Skin epidermis (tissue), 12 donors: Measurements from ENCODE around the gene LCP2.

Experiments
- H3K27ac ChIP-seq, 21 experiments: fragments of 200-600 bp; sonication (generic) in 11 of 21; one replicate each; pipeline ENCODE4 v1.5.0; 2020; ENCODE audit warnings: mild to moderate bottlenecking in 3 of 21, inconsistent platforms in 2 of 21, moderate library complexity in 2 of 21
- H3K4me3 ChIP-seq, 7 experiments: fragments of 200-600 bp; sonication (generic) in 2 of 7; one replicate each; pipeline ENCODE4 v1.5.0; 2020; ENCODE audit warnings: inconsistent platforms in 2 of 7, mild to moderate bottlenecking in 2 of 7, moderate library complexity in 1 of 7

Gene LCP2

DNA sequence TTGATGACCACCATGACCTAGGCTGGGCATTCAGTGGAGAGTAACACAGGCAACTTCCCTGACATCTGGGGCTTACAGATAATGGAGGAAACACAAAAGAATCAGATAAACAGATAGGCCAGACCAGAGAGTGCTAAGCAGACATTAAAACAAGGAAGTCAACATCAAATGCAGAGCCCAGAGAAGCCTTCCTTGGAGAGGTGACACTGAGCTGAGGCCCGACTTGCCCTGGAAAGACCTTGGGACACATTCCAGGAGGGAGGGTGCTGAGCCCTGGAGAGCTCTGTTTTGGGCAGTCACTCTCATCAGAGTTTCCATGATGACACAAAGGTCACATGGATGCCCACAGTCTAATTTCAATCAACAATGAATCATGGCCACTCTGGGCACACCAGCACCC is 96.7 kb downstream of the LCP2 start:
- H3K27ac ChIP-seq: no peak overlapping the region
- no peak overlapping the region for H3K4me3 ChIP-seq
